Erythroblast (primary cell): Measurements from ENCODE around the gene RPS6KA5.

ENCODE experiments used
- GATA1 ChIP-seq: IDR thresholded peaks from 2 replicates; pipeline ENCODE4 v1.6.1; 2011; ENCODE audit warnings: low read depth, mild to moderate bottlenecking, control low read depth, low read length, moderate library complexity
- POLR2A ChIP-seq: IDR thresholded peaks from 2 replicates; pipeline ENCODE4 v1.6.1; 2011; ENCODE audit warnings: mild to moderate bottlenecking, low read length

DNA sequence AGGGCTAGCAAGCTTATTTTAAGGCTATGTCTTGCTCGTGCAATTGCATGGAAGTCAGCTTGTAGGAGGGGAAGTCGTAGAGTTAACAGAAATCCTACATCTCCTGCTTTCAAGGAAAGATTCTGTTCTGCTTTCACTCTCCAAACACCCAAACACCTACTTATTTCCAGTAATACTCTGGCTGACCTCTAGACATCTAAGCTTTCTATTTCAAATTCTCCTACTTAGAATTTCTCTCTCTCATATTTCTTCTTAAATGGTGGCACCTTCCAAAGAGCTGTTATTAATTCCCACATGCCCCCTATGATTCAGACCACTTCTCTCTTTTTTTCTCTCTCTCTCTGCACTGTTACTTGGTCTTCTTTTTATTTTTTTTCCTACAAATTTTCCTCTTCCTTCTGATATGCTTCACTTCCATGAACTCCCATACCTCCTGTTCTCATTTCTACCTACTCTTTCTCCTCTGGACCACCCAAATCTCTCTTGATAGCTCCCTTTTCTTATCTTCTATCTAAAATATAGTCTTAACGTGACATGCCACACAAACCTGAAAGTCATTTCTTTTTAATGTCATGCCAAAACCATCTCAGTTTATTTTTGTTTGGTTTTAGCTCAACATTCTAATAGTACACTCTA, 90.8 kb downstream of the RPS6KA5 start:
- TF ChIP-seq POLR2A (no peak), GATA1 (no peak)
